K562 (cell line): Measurements from ENCODE around the gene RHBDD1. TPM values are rescaled to one million over a fixed set of nuclear protein-coding genes. Genes with fewer than 3 reads are reported as not detected.

ENCODE experiments used
- ATAC-seq: fragments of 200-7000 bp; cut with Tn5 transposase; 3 replicates; pipeline ENCODE4 v1.9.1; 2020; ENCODE audit warnings: moderate library complexity
- BruUV-seq: library from RNA; stranded (reverse); fragments of 400-500 nt; replicated peaks from 2 replicates; lab custom pipeline; 2021; lab: Mats Ljungman, UMichigan
- CTCF ChIA-PET: fragments of 300-600 bp; formaldehyde crosslinking; extraction: SDS; loops from one replicate; lab custom pipeline; 2021; ENCODE audit warnings: low intra/inter-chr PET ratio; lab: Yijun Ruan, JAX
- POLR2A ChIA-PET: fragments of 300-600, 350-650 bp; sonication (Branson Sonifier 250); formaldehyde crosslinking; extraction: SDS; loops from one replicate; lab custom pipeline; 2021; ENCODE audit warnings: antibody characterized with exemption, inconsistent platforms; lab: Yijun Ruan, JAX
- DNase-seq, 4 experiments: peaks; one replicate each; pipeline versions ENCODE4 v3.0.0 to v3.0.0-alpha.2; 2011 to 2018; ENCODE audit warnings: low spot score in 3 of 4, mixed read lengths in 3 of 4; ENCODE audit errors: extremely low read depth in 1 of 4
- FAIRE-seq: peaks from 2 replicates; lab custom pipeline; 2011; peaks lifted over from hg19 to GRCh38; lab: Jason Lieb, UNC
- H2AFZ ChIP-seq: 2 replicates; pipeline ENCODE4 v1.6.0; 2011; ENCODE audit warnings: low read depth, low read length, control low read depth, inconsistent platforms
- H3K27ac ChIP-seq: fragments of 200-600 bp; 3 replicates; pipeline ENCODE4 v1.8.0; 2011; ENCODE audit warnings: low read depth, mild to moderate bottlenecking, control low read depth, inconsistent platforms, low read length, moderate library complexity, mixed read lengths; ENCODE audit errors: extremely low read depth
- H3K27me3 ChIP-seq, 2 experiments: fragments of 300-600 bp in 1 of 2; 2 replicates in 1 of 2; 3 replicates in 1 of 2; pipeline versions ENCODE4 v1.6.0 to v1.8.0; 2011; ENCODE audit warnings: inconsistent platforms in 2 of 2, low read length in 2 of 2, mild to moderate bottlenecking in 1 of 2, mixed read lengths in 1 of 2, moderate library complexity in 1 of 2; ENCODE audit not compliant: control insufficient read depth in 2 of 2, insufficient read depth in 2 of 2
- H3K36me3 ChIP-seq: fragments of 300-600 bp; 3 replicates; pipeline ENCODE4 v1.8.0; 2011; ENCODE audit warnings: mild to moderate bottlenecking, low read length, inconsistent platforms; ENCODE audit not compliant: control insufficient read depth, insufficient read depth
- H3K4me1 ChIP-seq, 2 experiments: fragments of 200-600 bp in 1 of 2; replicated peaks in 1 of 2; 2 replicates in 1 of 2; 3 replicates in 1 of 2; pipeline versions ENCODE4 v1.5.1 to v1.8.0; 2011; ENCODE audit warnings: inconsistent platforms in 2 of 2, low read length in 2 of 2, mild to moderate bottlenecking in 1 of 2, mixed read lengths in 1 of 2, moderate library complexity in 1 of 2; ENCODE audit not compliant: control insufficient read depth in 2 of 2, insufficient read depth in 2 of 2
- H3K4me2 ChIP-seq: 2 replicates; pipeline ENCODE4 v1.6.1; 2011; ENCODE audit warnings: low read length, control low read depth, inconsistent platforms, mixed read lengths; ENCODE audit not compliant: insufficient read depth
- H3K4me3 ChIP-seq: fragments of 200-600 bp; sonication (generic), shearing (Covaris generic); 2 replicates; pipeline ENCODE4 v1.5.1; 2016; ENCODE audit warnings: control low read depth, inconsistent platforms
- H3K79me2 ChIP-seq: fragments of 200-600 bp; 3 replicates; pipeline ENCODE4 v1.8.0; 2011; ENCODE audit warnings: low read length, inconsistent platforms; ENCODE audit not compliant: control insufficient read depth, insufficient read depth
- H3K9ac ChIP-seq, 2 experiments: 2 replicates each; pipeline versions ENCODE4 v1.6.0 to v1.6.1; 2011; ENCODE audit warnings: low read depth in 2 of 2, low read length in 2 of 2, control low read depth in 1 of 2, inconsistent platforms in 1 of 2, mild to moderate bottlenecking in 1 of 2, mixed read lengths in 1 of 2; ENCODE audit not compliant: insufficient read depth in 1 of 2
- H3K9me1 ChIP-seq: one replicate; pipeline ENCODE4 v1.6.0; 2011; ENCODE audit warnings: inconsistent platforms, mild to moderate bottlenecking, low read length, moderate library complexity; ENCODE audit not compliant: control insufficient read depth, insufficient read depth
- H3K9me3 ChIP-seq: replicated peaks from 2 replicates; pipeline ENCODE4 v1.5.1; 2011; ENCODE audit warnings: low read depth, low read length, inconsistent platforms; ENCODE audit not compliant: control insufficient read depth, insufficient read depth
- H4K20me1 ChIP-seq: replicated peaks from 2 replicates; pipeline ENCODE4 v1.6.1; 2011; ENCODE audit warnings: low read length, inconsistent platforms, mixed read lengths; ENCODE audit not compliant: control insufficient read depth, insufficient read depth
- ARHGAP35 ChIP-seq: fragments of 450-650 bp; IDR thresholded peaks from 2 replicates; pipeline ENCODE4 v1.6.1; 2018; ENCODE audit not compliant: partially characterized antibody
- FIP1L1 ChIP-seq: fragments of 200-400 bp; formaldehyde crosslinking; IDR thresholded peaks from 2 replicates; pipeline ENCODE4 v1.6.1; 2018; ENCODE audit warnings: mild to moderate bottlenecking, low read depth, low read length; ENCODE audit not compliant: poor library complexity, severe bottlenecking
- PCBP2 ChIP-seq: fragments of 200-400 bp; formaldehyde crosslinking; IDR thresholded peaks from 2 replicates; pipeline ENCODE4 v1.6.1; 2018; ENCODE audit warnings: low read length, low read depth, mild to moderate bottlenecking, moderate library complexity; ENCODE audit not compliant: poor library complexity, severe bottlenecking
- POLR2G ChIP-seq: fragments of 200-400 bp; formaldehyde crosslinking; IDR thresholded peaks from 2 replicates; pipeline ENCODE4 v1.6.1; 2017; ENCODE audit warnings: low read depth, mild to moderate bottlenecking, antibody characterized with exemption, low read length, moderate library complexity
- SRSF9 ChIP-seq: fragments of 200-400 bp; formaldehyde crosslinking; IDR thresholded peaks from 2 replicates; pipeline ENCODE4 v1.6.1; 2017; ENCODE audit warnings: low read depth, low read length, borderline replicate concordance
- ZNF766 ChIP-seq: fragments of 200-800 bp; sonication (Bioruptor generic); conservative IDR thresholded peaks from 2 replicates; pipeline ENCODE4 v1.6.1; 2016; ENCODE audit warnings: missing genetic modification characterization, missing compliant biosample characterization
- WGBS: fragments of 100-300 bp; shearing (Covaris generic); methylation state at CpG from one replicate; pipeline ENCODE4 v1.1.6; 2016; ENCODE audit warnings: low coverage, mixed read lengths; ENCODE audit not compliant: insufficient coverage; ENCODE audit errors: missing lambda C conversion rate; 5-methylcytosine and 5-hydroxymethylcytosine counted together
- in situ Hi-C: fragments of 300-500 bp; cut with MboI; formaldehyde crosslinking; loops from 4 replicates; pipeline ENCODE4 v1.15.0; 2018; ENCODE audit warnings: inconsistent platforms, mixed read lengths
- intact Hi-C: fragments of 100-400 bp; cut with micrococcal nuclease; formaldehyde crosslinking; loops from 2 replicates; pipeline ENCODE4 v1.14.2; 2022
- polyA plus RNA-seq, 8 experiments: library from polyadenylated mRNA; depleted of rRNA in 4 of 8; stranded (reverse) in 5 of 8; unstranded in 3 of 8; fragments of >200 nt; fragmentation: Nextera tagmentation in 2 of 8; fragmentation: Illumina TruSeq in 1 of 8; extraction: Ambion mirVana in 2 of 8; extraction: Trizol in 1 of 8; gene quantifications; 2 replicates each; pipeline versions ENCODE4 v1.2.1 to v1.2.3, GENCODE V29; 2011 to 2014; ENCODE audit warnings: inconsistent platforms in 1 of 8, missing spikeins in 1 of 8
- total RNA-seq, 7 experiments: library from RNA; depleted of rRNA in 6 of 7; stranded (reverse); fragments of >200 nt in 6 of 7; fragmentation: Illumina TruSeq in 2 of 7; extraction: Trizol in 2 of 7; gene quantifications; 2 replicates each; pipeline versions ENCODE4 v1.2.1 to v1.2.3, GENCODE V29; 2011 to 2021; ENCODE audit warnings: low replicate concordance in 1 of 7
- TF ChIP-seq, protein P1 (sequence below): sonication (generic); formaldehyde crosslinking; IDR thresholded peaks from 2 replicates; pipeline ENCODE4 v1.8.1; 2022; ENCODE audit warnings: missing genetic modification reagents
- TF ChIP-seq, protein P2 (sequence below): fragments of 150-350 bp; IDR thresholded peaks from 2 replicates; pipeline ENCODE4 v1.6.1; 2014; ENCODE audit warnings: low read depth, mild to moderate bottlenecking, low read length, borderline replicate concordance
- TF ChIP-seq, protein P3 (sequence below): fragments of 250-450 bp; sonication (Bioruptor Pico); IDR thresholded peaks from 2 replicates; pipeline ENCODE4 v1.8.0; 2021; ENCODE audit warnings: mild to moderate bottlenecking, moderate library complexity

Gene RHBDD1
- total and polyA plus RNA-seq, 9 of the 15 experiments (the other 6 are each of a cell fraction or from before 2014, with no cell fraction given) = 4.8 to 34.8 (median 15.6) TPM

DNA sequence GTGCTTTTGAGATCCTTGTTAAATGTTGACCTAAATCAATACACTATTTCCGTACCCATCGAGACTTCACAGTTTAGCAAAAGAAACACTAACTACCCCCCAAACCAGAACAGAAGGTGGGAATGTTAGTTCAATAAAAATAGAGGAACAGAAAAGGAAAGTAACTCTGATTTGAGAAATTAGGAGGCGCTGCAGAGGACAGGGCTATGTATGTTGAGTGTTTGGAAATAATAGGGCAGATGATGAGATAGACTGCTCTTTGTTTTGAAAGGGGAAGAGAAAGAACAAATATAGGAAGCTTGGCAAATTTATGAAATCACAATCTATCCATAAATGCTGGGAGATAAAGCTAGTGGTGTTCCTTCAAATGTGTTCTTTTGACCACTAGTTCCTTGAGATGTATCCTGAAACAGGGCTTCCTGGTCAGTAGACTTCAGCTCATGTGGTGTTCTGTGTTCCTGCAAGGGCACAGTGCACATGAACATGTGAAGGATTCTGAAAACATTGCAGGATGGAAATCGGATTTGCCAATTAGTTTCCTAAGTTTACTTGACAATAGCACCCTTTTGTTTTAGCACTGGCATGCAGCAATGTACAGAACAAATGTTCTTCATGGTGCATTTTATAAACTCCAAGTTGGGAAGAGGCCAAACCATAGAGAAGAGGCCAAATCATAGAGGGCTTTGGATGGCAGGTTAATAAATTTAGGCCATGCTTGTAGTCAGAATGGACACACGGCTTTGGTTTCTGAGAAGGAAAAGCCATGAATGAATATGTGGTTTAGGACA, 39.8 kb downstream of the RHBDD1 start:
- TF ChIP-seq ARHGAP35 = no peak
- no peak for TF ChIP-seq FIP1L1
- TF ChIP-seq, protein P1, sequence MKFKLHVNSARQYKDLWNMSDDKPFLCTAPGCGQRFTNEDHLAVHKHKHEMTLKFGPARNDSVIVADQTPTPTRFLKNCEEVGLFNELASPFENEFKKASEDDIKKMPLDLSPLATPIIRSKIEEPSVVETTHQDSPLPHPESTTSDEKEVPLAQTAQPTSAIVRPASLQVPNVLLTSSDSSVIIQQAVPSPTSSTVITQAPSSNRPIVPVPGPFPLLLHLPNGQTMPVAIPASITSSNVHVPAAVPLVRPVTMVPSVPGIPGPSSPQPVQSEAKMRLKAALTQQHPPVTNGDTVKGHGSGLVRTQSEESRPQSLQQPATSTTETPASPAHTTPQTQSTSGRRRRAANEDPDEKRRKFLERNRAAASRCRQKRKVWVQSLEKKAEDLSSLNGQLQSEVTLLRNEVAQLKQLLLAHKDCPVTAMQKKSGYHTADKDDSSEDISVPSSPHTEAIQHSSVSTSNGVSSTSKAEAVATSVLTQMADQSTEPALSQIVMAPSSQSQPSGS (CRISPR knock-in tag) = no peak
- no peak for TF ChIP-seq POLR2G
- no peak for TF ChIP-seq SRSF9
- TF ChIP-seq, protein P2, sequence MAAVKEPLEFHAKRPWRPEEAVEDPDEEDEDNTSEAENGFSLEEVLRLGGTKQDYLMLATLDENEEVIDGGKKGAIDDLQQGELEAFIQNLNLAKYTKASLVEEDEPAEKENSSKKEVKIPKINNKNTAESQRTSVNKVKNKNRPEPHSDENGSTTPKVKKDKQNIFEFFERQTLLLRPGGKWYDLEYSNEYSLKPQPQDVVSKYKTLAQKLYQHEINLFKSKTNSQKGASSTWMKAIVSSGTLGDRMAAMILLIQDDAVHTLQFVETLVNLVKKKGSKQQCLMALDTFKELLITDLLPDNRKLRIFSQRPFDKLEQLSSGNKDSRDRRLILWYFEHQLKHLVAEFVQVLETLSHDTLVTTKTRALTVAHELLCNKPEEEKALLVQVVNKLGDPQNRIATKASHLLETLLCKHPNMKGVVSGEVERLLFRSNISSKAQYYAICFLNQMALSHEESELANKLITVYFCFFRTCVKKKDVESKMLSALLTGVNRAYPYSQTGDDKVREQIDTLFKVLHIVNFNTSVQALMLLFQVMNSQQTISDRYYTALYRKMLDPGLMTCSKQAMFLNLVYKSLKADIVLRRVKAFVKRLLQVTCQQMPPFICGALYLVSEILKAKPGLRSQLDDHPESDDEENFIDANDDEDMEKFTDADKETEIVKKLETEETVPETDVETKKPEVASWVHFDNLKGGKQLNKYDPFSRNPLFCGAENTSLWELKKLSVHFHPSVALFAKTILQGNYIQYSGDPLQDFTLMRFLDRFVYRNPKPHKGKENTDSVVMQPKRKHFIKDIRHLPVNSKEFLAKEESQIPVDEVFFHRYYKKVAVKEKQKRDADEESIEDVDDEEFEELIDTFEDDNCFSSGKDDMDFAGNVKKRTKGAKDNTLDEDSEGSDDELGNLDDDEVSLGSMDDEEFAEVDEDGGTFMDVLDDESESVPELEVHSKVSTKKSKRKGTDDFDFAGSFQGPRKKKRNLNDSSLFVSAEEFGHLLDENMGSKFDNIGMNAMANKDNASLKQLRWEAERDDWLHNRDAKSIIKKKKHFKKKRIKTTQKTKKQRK = no peak
- TF ChIP-seq, protein P3, sequence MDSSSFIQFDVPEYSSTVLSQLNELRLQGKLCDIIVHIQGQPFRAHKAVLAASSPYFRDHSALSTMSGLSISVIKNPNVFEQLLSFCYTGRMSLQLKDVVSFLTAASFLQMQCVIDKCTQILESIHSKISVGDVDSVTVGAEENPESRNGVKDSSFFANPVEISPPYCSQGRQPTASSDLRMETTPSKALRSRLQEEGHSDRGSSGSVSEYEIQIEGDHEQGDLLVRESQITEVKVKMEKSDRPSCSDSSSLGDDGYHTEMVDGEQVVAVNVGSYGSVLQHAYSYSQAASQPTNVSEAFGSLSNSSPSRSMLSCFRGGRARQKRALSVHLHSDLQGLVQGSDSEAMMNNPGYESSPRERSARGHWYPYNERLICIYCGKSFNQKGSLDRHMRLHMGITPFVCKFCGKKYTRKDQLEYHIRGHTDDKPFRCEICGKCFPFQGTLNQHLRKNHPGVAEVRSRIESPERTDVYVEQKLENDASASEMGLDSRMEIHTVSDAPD (CRISPR knock-in tag) = no peak
- no peak for TF ChIP-seq PCBP2
- TF ChIP-seq ZNF766 (CRISPR knock-in tag) = no peak
- WGBS = 83% methylated on average over 5 of the region's 5 CpGs
- ChIA-PET POLR2A (no interaction called here), CTCF (no interaction called here)
- no peaks in the 10 kb centered on the region for H3K79me2 ChIP-seq
- H3K9me1 ChIP-seq = peaks cover 3% of the 10 kb centered on the region
- H3K4me3 ChIP-seq = no peak overlapping the region
- BruUV-seq = no TSS peak
- H2AFZ ChIP-seq = no peak overlapping the region
- no peaks in the 10 kb centered on the region for H4K20me1 ChIP-seq
- no peaks in the 10 kb centered on the region for H3K9me3 ChIP-seq
- FAIRE-seq (no peak), ATAC-seq (no peak), DNase-seq (no peak)
- H3K36me3 ChIP-seq = peaks cover 8% of the 10 kb centered on the region; the same call in 1 of the 3 replicates
- H3K27me3 ChIP-seq = no peaks in the 10 kb centered on the region
- in situ Hi-C loops (no loop called here), intact Hi-C loops (no loop called here)
- H3K4me1 ChIP-seq = peaks cover 0 to 3% of the 10 kb centered on the region in 2 experiments; a peak in 2 of 5 replicates
- H3K4me2 ChIP-seq = no peak overlapping the region
- no peak overlapping the region for H3K9ac ChIP-seq
- no peak overlapping the region for H3K27ac ChIP-seq
